ENCODE data around the gene SLC35A5.

DNA sequence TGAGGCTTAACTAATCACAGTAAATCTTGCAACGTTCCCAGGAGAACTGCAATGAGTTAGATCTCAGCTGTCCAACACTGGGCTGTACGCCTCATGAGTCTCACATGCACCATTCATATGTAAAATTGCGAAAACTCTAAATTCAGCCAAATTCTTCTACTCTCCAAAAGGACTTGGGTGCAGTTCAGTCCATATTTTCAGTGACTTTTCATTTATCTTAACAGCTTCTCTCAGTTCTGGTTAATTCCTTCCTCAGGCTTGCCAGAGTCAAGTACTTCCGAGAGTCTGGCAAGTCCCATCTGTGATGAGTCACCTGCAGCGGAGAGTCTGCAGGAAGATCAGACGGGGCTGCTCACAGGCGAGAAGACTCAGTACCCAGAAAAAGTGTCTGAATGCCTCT is 67.6 kb downstream of the SLC35A5 start:
- TF ChIP-seq, protein P1, sequence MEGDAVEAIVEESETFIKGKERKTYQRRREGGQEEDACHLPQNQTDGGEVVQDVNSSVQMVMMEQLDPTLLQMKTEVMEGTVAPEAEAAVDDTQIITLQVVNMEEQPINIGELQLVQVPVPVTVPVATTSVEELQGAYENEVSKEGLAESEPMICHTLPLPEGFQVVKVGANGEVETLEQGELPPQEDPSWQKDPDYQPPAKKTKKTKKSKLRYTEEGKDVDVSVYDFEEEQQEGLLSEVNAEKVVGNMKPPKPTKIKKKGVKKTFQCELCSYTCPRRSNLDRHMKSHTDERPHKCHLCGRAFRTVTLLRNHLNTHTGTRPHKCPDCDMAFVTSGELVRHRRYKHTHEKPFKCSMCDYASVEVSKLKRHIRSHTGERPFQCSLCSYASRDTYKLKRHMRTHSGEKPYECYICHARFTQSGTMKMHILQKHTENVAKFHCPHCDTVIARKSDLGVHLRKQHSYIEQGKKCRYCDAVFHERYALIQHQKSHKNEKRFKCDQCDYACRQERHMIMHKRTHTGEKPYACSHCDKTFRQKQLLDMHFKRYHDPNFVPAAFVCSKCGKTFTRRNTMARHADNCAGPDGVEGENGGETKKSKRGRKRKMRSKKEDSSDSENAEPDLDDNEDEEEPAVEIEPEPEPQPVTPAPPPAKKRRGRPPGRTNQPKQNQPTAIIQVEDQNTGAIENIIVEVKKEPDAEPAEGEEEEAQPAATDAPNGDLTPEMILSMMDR (conservative IDR thresholded peaks at IDR 0.05; ENCODE audit: low read depth, low read length): no peak
- no peak for TF ChIP-seq EZH2 (IDR thresholded peaks at IDR 0.05; ENCODE audit: borderline replicate concordance, low read depth, low read length, poor library complexity, severe bottlenecking)
